ENCODE measurements around the gene TOMM22.

DNA sequence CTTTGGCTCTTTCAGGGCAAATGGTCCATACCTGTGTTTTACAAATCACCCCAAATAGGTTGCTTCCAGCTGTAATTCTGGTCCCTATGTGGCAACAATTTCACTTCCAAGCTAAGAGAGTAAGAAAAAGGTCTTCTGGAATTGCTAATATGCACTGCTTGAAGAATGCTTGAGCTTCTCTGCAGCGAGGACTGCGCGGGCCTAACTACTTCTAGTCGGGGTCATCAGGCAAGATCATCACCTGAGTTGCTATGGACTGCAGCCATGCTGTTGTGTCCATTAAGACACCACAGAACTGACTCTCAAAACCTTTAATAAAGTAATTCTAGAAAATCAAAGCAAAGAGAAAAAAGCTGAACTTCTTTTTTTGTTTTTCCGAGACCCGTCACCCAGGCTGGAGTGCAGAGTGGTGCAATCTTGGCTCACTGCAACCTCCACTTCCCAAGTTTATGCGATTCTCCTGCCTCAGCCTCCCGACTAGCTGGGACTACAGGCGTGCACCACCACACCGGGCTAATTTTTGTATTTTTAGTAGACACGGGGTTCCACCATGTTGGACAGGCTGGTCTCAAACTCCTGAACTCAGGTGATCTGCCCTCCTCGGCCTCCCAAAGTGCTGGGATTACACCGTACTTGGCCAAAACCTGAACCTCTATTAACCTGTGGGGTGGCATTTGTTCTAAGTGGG is 16.8 kb downstream of the TOMM22 start:
- TF ChIP-seq, protein P1, sequence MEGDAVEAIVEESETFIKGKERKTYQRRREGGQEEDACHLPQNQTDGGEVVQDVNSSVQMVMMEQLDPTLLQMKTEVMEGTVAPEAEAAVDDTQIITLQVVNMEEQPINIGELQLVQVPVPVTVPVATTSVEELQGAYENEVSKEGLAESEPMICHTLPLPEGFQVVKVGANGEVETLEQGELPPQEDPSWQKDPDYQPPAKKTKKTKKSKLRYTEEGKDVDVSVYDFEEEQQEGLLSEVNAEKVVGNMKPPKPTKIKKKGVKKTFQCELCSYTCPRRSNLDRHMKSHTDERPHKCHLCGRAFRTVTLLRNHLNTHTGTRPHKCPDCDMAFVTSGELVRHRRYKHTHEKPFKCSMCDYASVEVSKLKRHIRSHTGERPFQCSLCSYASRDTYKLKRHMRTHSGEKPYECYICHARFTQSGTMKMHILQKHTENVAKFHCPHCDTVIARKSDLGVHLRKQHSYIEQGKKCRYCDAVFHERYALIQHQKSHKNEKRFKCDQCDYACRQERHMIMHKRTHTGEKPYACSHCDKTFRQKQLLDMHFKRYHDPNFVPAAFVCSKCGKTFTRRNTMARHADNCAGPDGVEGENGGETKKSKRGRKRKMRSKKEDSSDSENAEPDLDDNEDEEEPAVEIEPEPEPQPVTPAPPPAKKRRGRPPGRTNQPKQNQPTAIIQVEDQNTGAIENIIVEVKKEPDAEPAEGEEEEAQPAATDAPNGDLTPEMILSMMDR (IDR thresholded peaks at IDR 0.05 in 8 of 11, conservative IDR thresholded peaks at IDR 0.05 in 3 of 11) = no peak
- TF ChIP-seq POLR2A (IDR thresholded peaks at IDR 0.05) (no peak), POLR2AphosphoS5 (IDR thresholded peaks at IDR 0.05) (no peak)
